Body of pancreas (tissue), 4 donors: ENCODE results near the gene RNF157.

Experiments used
- CTCF ChIP-seq, 7 experiments: fragments of 450-650 bp in 4 of 7; fragments of 200-600 bp in 3 of 7; sonication (generic) in 3 of 7; IDR thresholded peaks; one replicate each; pipeline ENCODE4 v1.5.1; 2016 to 2019; ENCODE audit warnings: antibody characterized with exemption in 7 of 7
- POLR2A ChIP-seq, 3 donors: fragments of 450-650 bp; IDR thresholded peaks; one replicate each; pipeline ENCODE4 v1.6.1; 2016; ENCODE audit warnings: antibody characterized with exemption in 3 of 3, mild to moderate bottlenecking in 2 of 3

GRCh38 chr17:76153640-76154039 lies 86.7 kb downstream of the RNF157 start:
- TF ChIP-seq CTCF (IDR thresholded peaks at IDR 0.05) (peak in 2 of 7 experiments; percentile 12 to 13), POLR2A (IDR thresholded peaks at IDR 0.05) (no peak)
